Measurements from ENCODE around the gene TTC39C. TPM values are rescaled to one million over a fixed set of nuclear protein-coding genes. Genes with fewer than 3 reads are reported as not detected.

The TTC39C gene
- 6.0 and 7.6 TPM in 2 replicates for total RNA-seq

DNA sequence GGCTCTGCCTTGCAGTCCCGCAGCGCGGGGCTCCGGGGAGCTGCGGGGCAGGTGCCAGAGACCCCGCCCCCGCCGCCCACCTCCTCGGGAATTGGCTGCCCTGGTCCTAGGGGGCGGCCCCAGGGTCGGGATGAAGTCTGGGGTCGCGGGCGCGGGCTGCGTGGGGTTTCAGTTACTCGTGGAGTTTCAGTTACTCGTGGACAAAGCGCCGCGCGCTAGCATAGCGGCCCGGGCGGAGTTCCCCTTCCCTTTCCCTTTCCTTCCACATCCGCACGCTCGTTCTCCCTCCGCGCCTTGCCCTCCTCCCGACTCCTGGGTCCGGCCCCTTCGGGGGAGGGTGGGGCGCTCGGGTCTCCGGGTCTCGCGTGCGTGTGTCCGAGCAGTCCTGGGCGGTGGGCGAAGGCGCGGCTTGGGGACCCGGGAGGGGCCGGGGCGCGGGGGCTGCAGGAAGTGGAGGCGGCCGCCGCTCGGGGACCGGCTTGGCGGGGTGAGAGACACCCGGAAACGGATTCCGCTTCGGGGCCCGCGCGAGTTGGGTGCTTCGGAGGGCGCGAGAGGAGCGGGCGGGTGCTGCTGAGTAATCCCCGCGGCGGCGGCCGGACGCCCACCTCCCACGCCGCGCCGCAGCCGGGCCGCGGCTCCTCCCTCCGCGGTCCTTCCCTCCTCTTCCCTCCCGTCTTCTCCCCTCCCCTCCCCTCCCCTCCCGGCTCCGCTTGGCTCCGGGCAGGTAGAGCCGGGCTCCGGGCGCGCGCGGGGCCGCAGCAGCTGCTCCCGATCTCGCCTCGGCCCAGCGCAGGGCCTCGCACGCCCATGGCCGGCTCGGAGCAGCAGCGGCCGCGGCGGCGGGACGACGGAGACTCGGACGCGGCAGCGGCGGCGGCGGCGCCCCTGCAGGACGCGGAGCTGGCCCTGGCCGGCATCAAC, at the start of gene TTC39C:
Gene TTC39C, plus strand, starts transcription at position 693 of the 924 bp plus-strand sequence. Its CDS starts 118 bp downstream, at position 811.

DNA sequence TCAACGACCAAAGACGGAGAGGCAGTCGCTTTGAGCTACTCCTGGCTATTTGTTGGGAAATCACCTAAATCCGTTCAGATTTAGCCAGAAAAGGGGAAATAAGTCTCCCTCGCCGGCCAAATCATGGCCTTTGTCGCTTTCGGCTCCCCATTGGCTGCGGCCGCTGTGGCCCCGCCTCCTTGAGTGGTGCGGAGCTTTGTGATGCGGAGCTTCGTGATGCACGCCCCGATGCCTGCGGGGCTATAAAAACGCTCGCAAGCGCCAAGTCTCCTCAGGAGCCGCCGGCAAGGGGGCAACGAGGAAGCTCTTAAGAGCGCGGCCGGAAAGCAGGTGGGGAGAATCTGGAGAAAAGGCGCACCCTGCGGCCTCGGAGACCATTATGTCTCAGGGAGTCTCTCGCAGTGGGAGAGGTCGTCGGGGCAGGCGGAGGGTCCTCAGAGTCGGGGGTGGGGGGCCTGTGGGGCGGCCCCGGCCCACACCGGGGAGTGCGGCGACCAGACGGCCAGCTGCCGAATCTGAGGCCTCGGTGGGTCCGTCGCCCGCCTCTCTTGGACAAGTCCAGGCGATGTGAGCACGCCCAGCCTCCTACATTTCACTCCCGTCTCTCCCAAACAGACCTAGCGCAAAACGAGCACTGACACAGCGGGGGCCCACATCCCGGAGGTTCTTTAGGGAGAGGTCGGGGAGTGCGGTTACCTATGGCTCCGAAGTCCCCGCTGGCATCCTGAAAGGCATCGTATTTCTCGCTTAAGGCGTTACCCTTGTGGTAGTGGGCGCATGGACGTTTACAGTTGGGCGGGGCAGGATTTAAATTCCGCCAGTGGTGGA, 124.4 kb downstream of the TTC39C start, which contains the start of gene CABYR:
Gene CABYR, plus strand, starts transcription at position 274 of the 828 bp plus-strand sequence. CDS start 4,053 bp downstream, outside the sequence.

Other genes with a start within 250 kb of the TTC39C start
- gene CABYR, start 124.3 kb downstream of the TTC39C start, total RNA-seq, result 5.1 and 6.4 TPM in 2 replicates

All from mammary microvascular endothelial cell (primary cell).